Left ventricle myocardium inferior (tissue), 1 donor: ENCODE data around the gene NAA38. TPM values are rescaled to one million over a fixed set of nuclear protein-coding genes. Genes with fewer than 3 reads are reported as not detected.

Experiments
- DNase-seq: peaks from one replicate; pipeline ENCODE4 v3.0.0-alpha.2; 2020
- H3K27ac ChIP-seq: fragments of 200-600 bp; replicated peaks from 2 replicates; pipeline ENCODE4 v1.8.0; 2021
- H3K27me3 ChIP-seq: fragments of 200-600 bp; 2 replicates; pipeline ENCODE4 v1.8.0; 2021; ENCODE audit warnings: low read depth
- H3K36me3 ChIP-seq: fragments of 200-600 bp; 2 replicates; pipeline ENCODE4 v1.8.0; 2021
- H3K4me1 ChIP-seq: fragments of 200-600 bp; 2 replicates; pipeline ENCODE4 v1.8.0; 2021
- H3K4me3 ChIP-seq: fragments of 200-600 bp; 2 replicates; pipeline ENCODE4 v1.8.0; 2021; ENCODE audit warnings: mild to moderate bottlenecking, moderate library complexity
- H3K9me3 ChIP-seq: fragments of 200-600 bp; replicated peaks from 2 replicates; pipeline ENCODE4 v1.8.0; 2021
- intact Hi-C: fragments of 100-400 bp; cut with micrococcal nuclease; formaldehyde crosslinking; loops from one replicate; pipeline ENCODE4 v1.11.0; 2022
- total RNA-seq: library from RNA; stranded (reverse); fragmentation: NEBNext Ultra II Directional; extraction: Animal tissue kit (Norgen Biotek cat#: 25700); gene quantifications from one replicate; pipeline ENCODE4 v1.2.1, GENCODE V29; 2021
- TF ChIP-seq, protein P1 (sequence below): fragments of 200-600 bp; IDR thresholded peaks from 2 replicates; pipeline ENCODE4 v1.8.0; 2021; ENCODE audit warnings: antibody characterized with exemption, mild to moderate bottlenecking, borderline replicate concordance
- donor health status: DM: no; HTN: yes; CAD: no; lungs with severe emphysema.

NAA38 gene
- total RNA-seq, 1 donor from 2014 or later = 89.8 TPM

DNA sequence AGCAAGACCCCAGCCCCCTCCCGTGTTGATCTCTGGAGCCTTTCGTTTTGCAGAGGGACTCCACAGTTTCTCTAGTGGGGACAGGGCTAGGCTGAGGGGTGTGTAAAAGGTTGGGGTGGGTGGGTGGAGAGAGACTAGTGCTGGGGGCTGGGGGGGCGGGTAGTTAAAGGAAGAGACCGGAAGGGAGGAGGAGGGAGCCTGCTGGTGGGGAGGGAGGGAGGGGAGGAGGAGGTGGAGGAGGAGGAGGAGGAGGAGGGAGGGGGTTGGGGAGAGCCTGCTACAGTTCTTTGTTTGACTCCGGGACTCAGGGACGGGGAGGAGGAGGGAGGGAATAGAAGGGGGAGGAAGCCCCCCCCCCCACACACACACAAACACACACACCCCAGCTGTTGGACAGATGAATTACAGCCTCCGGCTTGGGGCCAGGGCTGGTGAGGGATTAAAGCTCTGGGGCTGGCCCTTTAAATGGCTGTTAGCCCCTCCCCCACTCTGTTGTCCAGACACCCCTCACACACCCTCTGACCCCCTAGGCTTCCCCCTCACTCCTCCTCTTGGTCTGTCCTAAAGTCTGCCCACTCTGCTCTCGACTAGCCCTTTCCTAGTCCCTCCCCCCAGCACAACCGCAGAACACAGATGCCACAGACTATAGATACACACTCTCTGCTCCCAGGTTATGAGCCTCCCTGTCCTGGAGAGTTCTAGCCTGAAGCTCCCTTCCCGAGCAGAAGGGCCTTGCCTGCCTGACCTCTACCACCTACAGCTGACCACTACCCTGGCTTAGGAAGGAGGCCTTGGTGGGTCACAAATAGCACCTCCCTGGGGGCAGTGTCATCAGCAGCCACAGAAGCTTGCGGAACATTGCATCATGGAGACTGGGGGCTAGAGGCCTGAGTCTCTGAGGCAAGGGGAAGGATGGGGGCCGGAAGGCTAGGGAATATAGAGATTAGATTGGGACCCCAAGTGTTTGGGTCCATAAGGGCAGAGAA, 19.0 kb downstream of the NAA38 start:
- H3K27ac ChIP-seq = peak overlapping the region; percentile 99
- H3K36me3 ChIP-seq = no peaks in the 10 kb centered on the region
- TF ChIP-seq, protein P1, sequence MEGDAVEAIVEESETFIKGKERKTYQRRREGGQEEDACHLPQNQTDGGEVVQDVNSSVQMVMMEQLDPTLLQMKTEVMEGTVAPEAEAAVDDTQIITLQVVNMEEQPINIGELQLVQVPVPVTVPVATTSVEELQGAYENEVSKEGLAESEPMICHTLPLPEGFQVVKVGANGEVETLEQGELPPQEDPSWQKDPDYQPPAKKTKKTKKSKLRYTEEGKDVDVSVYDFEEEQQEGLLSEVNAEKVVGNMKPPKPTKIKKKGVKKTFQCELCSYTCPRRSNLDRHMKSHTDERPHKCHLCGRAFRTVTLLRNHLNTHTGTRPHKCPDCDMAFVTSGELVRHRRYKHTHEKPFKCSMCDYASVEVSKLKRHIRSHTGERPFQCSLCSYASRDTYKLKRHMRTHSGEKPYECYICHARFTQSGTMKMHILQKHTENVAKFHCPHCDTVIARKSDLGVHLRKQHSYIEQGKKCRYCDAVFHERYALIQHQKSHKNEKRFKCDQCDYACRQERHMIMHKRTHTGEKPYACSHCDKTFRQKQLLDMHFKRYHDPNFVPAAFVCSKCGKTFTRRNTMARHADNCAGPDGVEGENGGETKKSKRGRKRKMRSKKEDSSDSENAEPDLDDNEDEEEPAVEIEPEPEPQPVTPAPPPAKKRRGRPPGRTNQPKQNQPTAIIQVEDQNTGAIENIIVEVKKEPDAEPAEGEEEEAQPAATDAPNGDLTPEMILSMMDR = no peak
- intact Hi-C loops = no loop called here
- no peaks in the 10 kb centered on the region for H3K9me3 ChIP-seq
- DNase-seq = no peak
- H3K4me1 ChIP-seq = peaks cover 94% of the 10 kb centered on the region
- no peaks in the 10 kb centered on the region for H3K27me3 ChIP-seq
- H3K4me3 ChIP-seq = peak overlapping the region; percentile 88

DNA sequence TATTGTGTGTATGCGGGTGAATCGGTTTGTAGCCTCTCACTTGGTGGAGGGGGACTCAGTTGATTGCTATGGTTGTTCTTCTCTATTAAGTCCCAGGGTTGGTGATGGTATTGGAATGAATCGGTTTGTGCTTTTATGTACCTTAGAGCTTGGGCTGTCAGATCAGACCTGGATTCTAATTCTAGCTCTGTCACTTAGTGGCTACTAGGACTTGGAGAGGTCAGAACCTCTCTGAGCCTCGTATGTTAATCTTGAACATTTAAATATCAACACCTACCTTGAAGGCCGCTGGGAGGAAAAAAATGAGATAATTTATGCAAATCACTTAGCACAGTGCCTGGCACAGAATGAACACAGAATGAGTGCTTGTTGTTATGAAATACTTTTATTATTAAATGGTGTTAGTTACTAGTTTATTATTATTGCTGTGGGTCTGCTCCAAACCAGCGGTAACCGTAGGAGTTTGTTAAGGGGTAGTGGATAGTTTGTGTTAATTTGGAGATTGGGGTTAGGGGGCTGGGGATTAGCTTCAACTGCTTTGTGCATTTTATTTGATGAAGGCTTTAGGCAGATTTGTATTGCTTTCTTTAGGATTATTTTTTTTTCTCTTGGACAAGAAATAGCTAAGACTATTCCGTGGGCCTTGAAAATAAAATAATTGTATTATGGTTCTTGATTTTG, 19.8 kb downstream of the NAA38 start:
- intact Hi-C loops = no loop called here
- peaks cover 89% of the 10 kb centered on the region for H3K4me1 ChIP-seq
- TF ChIP-seq, protein P1 = no peak
- DNase-seq = no peak
- H3K27ac ChIP-seq = peak overlapping the region; percentile 99
- no peaks in the 10 kb centered on the region for H3K9me3 ChIP-seq
- no peaks in the 10 kb centered on the region for H3K27me3 ChIP-seq
- H3K36me3 ChIP-seq = no peaks in the 10 kb centered on the region
- H3K4me3 ChIP-seq = peak overlapping the region; percentile 88

DNA sequence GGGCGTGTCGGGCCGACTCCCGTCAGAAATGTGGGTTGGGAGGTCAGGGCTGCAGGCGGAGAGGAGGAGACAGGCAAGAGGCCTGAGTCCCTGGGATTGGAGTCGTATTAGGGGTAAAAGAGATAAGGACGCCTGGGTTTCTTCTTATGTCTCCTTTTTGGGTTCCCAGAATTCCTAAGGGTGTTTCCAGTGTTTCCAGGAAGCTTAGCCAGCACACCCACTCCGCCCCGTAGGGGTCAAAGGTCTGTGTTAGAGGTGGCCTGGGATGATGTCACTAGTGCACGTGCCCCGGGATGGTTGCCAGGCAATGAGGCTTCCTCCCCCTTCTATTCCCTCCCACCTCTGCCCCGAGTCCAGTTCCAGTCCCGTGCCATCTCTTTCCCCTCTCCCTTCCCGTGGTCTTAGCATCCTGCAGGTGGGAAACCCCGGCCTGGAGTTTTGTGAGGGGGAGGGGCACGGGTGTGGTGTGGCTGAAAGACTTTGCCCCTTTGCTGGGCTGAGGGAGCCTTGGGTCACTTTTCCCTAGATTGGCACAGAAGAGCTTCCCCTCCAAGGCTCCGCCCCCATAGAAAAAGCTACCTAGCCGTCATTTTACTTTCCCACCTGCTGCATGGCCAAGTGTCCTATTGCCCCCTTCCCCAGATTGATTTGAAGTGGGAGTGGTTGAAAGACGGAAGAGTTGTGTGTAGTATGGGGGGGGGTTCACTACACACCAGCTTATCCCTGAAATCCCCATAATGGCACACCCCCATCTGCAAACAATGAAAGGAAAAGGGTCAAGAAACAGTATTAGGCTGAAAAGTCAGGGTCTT, 20.6 kb downstream of the NAA38 start:
- peak overlapping the region; percentile 99 for H3K27ac ChIP-seq
- peak overlapping the region; percentile 88 for H3K4me3 ChIP-seq
- H3K9me3 ChIP-seq = no peaks in the 10 kb centered on the region
- intact Hi-C loops = no loop called here
- H3K27me3 ChIP-seq = no peaks in the 10 kb centered on the region
- no peaks in the 10 kb centered on the region for H3K36me3 ChIP-seq
- DNase-seq = peak; percentile 90
- peaks cover 82% of the 10 kb centered on the region for H3K4me1 ChIP-seq
- TF ChIP-seq, protein P1 = no peak

DNA sequence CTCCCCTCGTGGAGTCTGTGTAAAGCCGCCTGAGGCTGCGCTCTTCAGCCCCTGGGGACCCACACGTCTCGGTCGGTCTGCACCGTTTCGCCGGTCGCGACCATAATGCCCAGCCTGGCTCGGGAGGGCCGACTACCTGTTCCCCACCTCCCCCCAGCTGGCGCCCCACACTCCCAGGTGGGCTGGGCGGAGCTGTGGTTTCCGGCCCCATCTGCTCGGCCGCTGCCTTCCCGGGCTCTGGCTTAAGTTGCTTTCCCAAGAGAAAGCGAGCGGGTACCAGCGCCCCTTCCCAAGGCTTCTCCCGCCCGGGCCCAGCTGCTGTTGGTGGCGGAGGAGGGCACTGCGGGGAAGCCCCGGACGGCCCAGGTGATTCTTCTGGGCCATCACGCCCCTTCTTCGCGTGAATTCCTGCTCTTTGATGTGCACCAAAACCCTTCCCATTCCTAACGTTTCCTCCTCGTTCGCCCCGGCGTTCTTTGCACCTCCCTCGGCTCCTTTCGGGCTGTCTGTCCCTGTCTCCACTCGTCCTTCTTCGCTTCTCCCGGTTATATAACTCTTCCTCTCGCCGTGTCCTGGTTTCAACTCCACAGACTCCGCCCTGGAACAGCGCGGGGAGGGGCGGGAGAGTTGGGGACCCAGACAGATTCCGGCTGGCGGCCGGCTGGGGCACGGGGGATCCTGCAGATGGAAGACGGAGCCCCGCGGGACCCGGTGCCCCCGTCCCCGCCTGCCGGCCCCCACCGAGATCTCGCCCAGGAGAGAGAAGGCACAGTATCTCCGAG, 21.4 kb downstream of the NAA38 start:
- intact Hi-C loops = no loop called here
- TF ChIP-seq, protein P1 = no peak
- peak; percentile 84 for DNase-seq
- Histone ChIP-seq H3K9me3 (no peaks in the 10 kb centered on the region), H3K36me3 (no peaks in the 10 kb centered on the region), H3K27me3 (no peaks in the 10 kb centered on the region), H3K4me3 (peak overlapping the region; percentile 88), H3K27ac (peak overlapping the region; percentile 99), H3K4me1 (peaks cover 74% of the 10 kb centered on the region)
